B cell (primary cell): ENCODE results near the gene GMEB2. TPM values are rescaled to one million over a fixed set of nuclear protein-coding genes. Genes with fewer than 3 reads are reported as not detected.
"Not testable (repeated sequence)": the region's sequence is repeated elsewhere in the genome, so short reads cannot be mapped to it uniquely, and the experiment has no call there.

Experiments used
- ATAC-seq: fragments of 200-7000 bp; cut with Tn5 transposase; one replicate; pipeline ENCODE4 v1.10.0; 2021; ENCODE audit warnings: low read depth, mild to moderate bottlenecking, moderate number of reproducible peaks, moderate library complexity
- CTCF ChIA-PET: fragments of 350-600 bp; sonication (Branson Sonifier 250); formaldehyde crosslinking; loops from one replicate; lab custom pipeline; 2021; ENCODE audit warnings: antibody characterized with exemption, inconsistent platforms; lab: Charles Lee
- POLR2A ChIA-PET: fragments of 350-600 bp; sonication (Branson Sonifier 250); formaldehyde crosslinking; loops from one replicate; lab custom pipeline; 2021; ENCODE audit warnings: antibody characterized with exemption; lab: Charles Lee
- DNase-seq: peaks from one replicate; pipeline ENCODE4 v3.0.0; 2013
- H2AFZ ChIP-seq: 2 replicates; pipeline ENCODE4 v1.6.1; 2012; ENCODE audit warnings: mild to moderate bottlenecking, low read depth, low read length; ENCODE audit not compliant: insufficient read depth, poor library complexity, severe bottlenecking
- H3K27ac ChIP-seq, 2 donors: 1 replicate in 1 of 2; 2 replicates in 1 of 2; pipeline ENCODE4 v1.5.1; 2012 to 2013; ENCODE audit warnings: low read length in 2 of 2, mild to moderate bottlenecking in 2 of 2, moderate library complexity in 1 of 2
- H3K27me3 ChIP-seq, 4 experiments: fragments of 200-600 bp in 1 of 4; sonication (generic) in 1 of 4; replicated peaks in 1 of 4; 1 replicate in 2 of 4; 2 replicates in 2 of 4; pipeline versions ENCODE4 v1.6.1 to v1.7.0; 2013 to 2016; ENCODE audit warnings: low read length in 3 of 4, mild to moderate bottlenecking in 2 of 4, mixed read lengths in 1 of 4, moderate library complexity in 1 of 4; ENCODE audit not compliant: insufficient read depth in 4 of 4, control insufficient read depth in 3 of 4; ENCODE audit errors: control extremely low read depth in 1 of 4
- H3K36me3 ChIP-seq, 2 experiments: replicated peaks in 1 of 2; 1 replicate in 1 of 2; 2 replicates in 1 of 2; pipeline versions ENCODE4 v1.6.1 to v1.7.1; 2013; ENCODE audit warnings: low read length in 1 of 2; ENCODE audit not compliant: insufficient read depth in 2 of 2, control insufficient read depth in 1 of 2; ENCODE audit errors: control extremely low read depth in 1 of 2, extremely low read depth in 1 of 2
- H3K4me1 ChIP-seq, 2 donors: fragments of 200-600 bp in 1 of 2; sonication (generic) in 1 of 2; 1 replicate in 1 of 2; 2 replicates in 1 of 2; pipeline versions ENCODE4 v1.5.1 to v1.6.1; 2013 to 2017; ENCODE audit warnings: low read length in 2 of 2; ENCODE audit not compliant: control insufficient read depth in 2 of 2, insufficient read depth in 2 of 2
- H3K4me2 ChIP-seq: replicated peaks from 2 replicates; pipeline ENCODE3; 2012; ENCODE audit warnings: mild to moderate bottlenecking, low read depth, low read length; ENCODE audit not compliant: poor library complexity, severe bottlenecking
- H3K4me3 ChIP-seq, 5 experiments: fragments of 200-600 bp in 1 of 5; sonication (generic) in 1 of 5; 1 replicate in 3 of 5; 2 replicates in 2 of 5; pipeline versions ENCODE4 v1.5.1 to v1.7.0; 2011 to 2016; ENCODE audit warnings: low read length in 4 of 5, mild to moderate bottlenecking in 4 of 5, low read depth in 2 of 5, control low read depth in 1 of 5, moderate library complexity in 1 of 5; ENCODE audit not compliant: insufficient read depth in 1 of 5; ENCODE audit errors: control extremely low read depth in 1 of 5, extremely low read depth in 1 of 5
- H3K79me2 ChIP-seq: fragments of 200-600 bp; sonication (generic); one replicate; pipeline ENCODE4 v1.6.0; 2016; ENCODE audit warnings: low read length; ENCODE audit not compliant: control insufficient read depth, insufficient read depth
- H3K9ac ChIP-seq: fragments of 200-600 bp; sonication (generic); 2 replicates; pipeline ENCODE4 v1.6.1; 2017; ENCODE audit warnings: mild to moderate bottlenecking, low read length, moderate library complexity
- H3K9me3 ChIP-seq, 3 donors: one replicate each; pipeline versions ENCODE4 v1.6.1 to v1.7.1; 2013; ENCODE audit warnings: low read length in 2 of 3; ENCODE audit not compliant: control insufficient read depth in 2 of 3, insufficient read depth in 1 of 3; ENCODE audit errors: control extremely low read depth in 1 of 3
- H4K20me1 ChIP-seq: 2 replicates; pipeline ENCODE4 v1.6.0; 2012; ENCODE audit warnings: mild to moderate bottlenecking, low read length; ENCODE audit not compliant: insufficient read depth, control insufficient read depth, poor library complexity, severe bottlenecking
- H3K27ac Mint-ChIP-seq: one replicate; pipeline ENCODE4 v1.8.0; 2021; ENCODE audit warnings: mixed read lengths
- H3K27me3 Mint-ChIP-seq: one replicate; pipeline ENCODE4 v1.8.0; 2021; ENCODE audit warnings: mixed read lengths
- H3K4me1 Mint-ChIP-seq: one replicate; pipeline ENCODE4 v1.8.0; 2021; ENCODE audit warnings: mixed read lengths
- H3K4me3 Mint-ChIP-seq: one replicate; pipeline ENCODE4 v1.8.0; 2021; ENCODE audit warnings: mixed read lengths
- H3K9me3 Mint-ChIP-seq: one replicate; pipeline ENCODE4 v1.8.0; 2022; ENCODE audit warnings: mixed read lengths; ENCODE audit not compliant: insufficient read depth
- EZH2 ChIP-seq: IDR thresholded peaks from 2 replicates; pipeline ENCODE4 v1.6.1; 2012; ENCODE audit warnings: borderline replicate concordance, low read depth, mild to moderate bottlenecking, moderate library complexity, low read length; ENCODE audit not compliant: insufficient read depth, poor library complexity, severe bottlenecking
- WGBS: methylation state at CpG from one replicate; pipeline ENCODE4 v1.1.5; 2013; ENCODE audit warnings: missing lambda C conversion rate; ENCODE audit not compliant: insufficient coverage; 5-methylcytosine and 5-hydroxymethylcytosine counted together
- intact Hi-C: fragments of 100-400 bp; cut with micrococcal nuclease; formaldehyde crosslinking; loops from one replicate; pipeline ENCODE4 v1.10.0; 2022
- polyA plus RNA-seq: library from polyadenylated mRNA; depleted of rRNA; stranded (reverse); fragments of >200 nt; gene quantifications from 2 replicates; pipeline ENCODE4 v1.2.3, GENCODE V29; 2012
- total RNA-seq, 2 donors: library from RNA; stranded (reverse); fragments of 120-200 nt in 1 of 2; gene quantifications; 1 replicate in 1 of 2; 2 replicates in 1 of 2; pipeline versions ENCODE4 v1.2.3 to v1.2.4, GENCODE V29; 2013 to 2022
- TF ChIP-seq, protein P1 (sequence below): fragments of 200-600 bp; IDR thresholded peaks from one replicate; pipeline ENCODE4 v1.8.0; 2022; ENCODE audit warnings: antibody characterized with exemption, mild to moderate bottlenecking

The GMEB2 gene
- total and polyA plus RNA-seq, 2 donors (not counting 1 experiment from before 2014, with no cell fraction given) = 17.7 to 24.5 TPM

DNA sequence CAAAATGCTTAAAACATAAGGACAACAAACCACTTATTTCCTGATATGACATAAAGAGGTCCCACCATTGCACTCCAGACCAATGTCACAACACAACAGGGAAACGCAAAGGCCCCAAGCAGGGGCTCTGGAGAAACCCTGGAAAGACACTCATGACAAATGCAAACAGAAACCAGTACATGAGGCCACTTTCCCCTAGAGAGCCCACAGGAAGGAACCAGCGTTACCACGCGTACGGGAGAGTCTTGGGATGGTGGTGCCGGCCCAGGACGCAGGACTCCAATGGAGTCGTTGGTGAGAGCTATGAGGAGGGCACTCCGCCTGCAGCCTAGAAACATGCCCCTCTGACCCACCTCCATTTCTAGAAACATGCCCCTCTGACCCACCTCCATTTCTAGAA, 20.2 kb downstream of the GMEB2 start:
- ATAC-seq (no peak), DNase-seq (no peak)
- no peak overlapping the region for H3K27ac ChIP-seq
- Mint-ChIP-seq H3K27ac (no peak overlapping the region), H3K27me3 (no peaks in the 10 kb centered on the region), H3K4me3 (no peak overlapping the region), H3K4me1 (peaks cover 11% of the 10 kb centered on the region), H3K9me3 (no peaks in the 10 kb centered on the region)
- H4K20me1 ChIP-seq = peaks cover 46% of the 10 kb centered on the region
- no peak overlapping the region for H3K4me3 ChIP-seq
- H3K36me3 ChIP-seq = peaks cover 4 to 20% of the 10 kb centered on the region in 2 experiments
- ChIA-PET CTCF (no interaction called here), POLR2A (no interaction called here)
- WGBS = 75% methylated on average over 2 of the region's 9 CpGs
- no peak overlapping the region for H3K4me2 ChIP-seq
- intact Hi-C loops = no loop called here
- no peak overlapping the region for H2AFZ ChIP-seq
- H3K4me1 ChIP-seq = peaks cover 0 to 8% of the 10 kb centered on the region in 2 donors
- H3K79me2 ChIP-seq = peaks cover 50% of the 10 kb centered on the region
- no peaks in the 10 kb centered on the region for H3K27me3 ChIP-seq
- TF ChIP-seq, protein P1, sequence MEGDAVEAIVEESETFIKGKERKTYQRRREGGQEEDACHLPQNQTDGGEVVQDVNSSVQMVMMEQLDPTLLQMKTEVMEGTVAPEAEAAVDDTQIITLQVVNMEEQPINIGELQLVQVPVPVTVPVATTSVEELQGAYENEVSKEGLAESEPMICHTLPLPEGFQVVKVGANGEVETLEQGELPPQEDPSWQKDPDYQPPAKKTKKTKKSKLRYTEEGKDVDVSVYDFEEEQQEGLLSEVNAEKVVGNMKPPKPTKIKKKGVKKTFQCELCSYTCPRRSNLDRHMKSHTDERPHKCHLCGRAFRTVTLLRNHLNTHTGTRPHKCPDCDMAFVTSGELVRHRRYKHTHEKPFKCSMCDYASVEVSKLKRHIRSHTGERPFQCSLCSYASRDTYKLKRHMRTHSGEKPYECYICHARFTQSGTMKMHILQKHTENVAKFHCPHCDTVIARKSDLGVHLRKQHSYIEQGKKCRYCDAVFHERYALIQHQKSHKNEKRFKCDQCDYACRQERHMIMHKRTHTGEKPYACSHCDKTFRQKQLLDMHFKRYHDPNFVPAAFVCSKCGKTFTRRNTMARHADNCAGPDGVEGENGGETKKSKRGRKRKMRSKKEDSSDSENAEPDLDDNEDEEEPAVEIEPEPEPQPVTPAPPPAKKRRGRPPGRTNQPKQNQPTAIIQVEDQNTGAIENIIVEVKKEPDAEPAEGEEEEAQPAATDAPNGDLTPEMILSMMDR = no peak
- TF ChIP-seq EZH2 = no peak
- no peak overlapping the region for H3K9ac ChIP-seq
- peaks cover 0 to 6% (median 0%) of the 10 kb centered on the region in 3 donors for H3K9me3 ChIP-seq

- Histone ChIP-seq H3K4me1 (peaks cover 0 to 8% of the 10 kb centered on the region in 2 donors), H3K36me3 (peaks cover 4 to 48% of the 10 kb centered on the region in 2 experiments), H3K9me3 (peaks cover 0 to 9% (median 0%) of the 10 kb centered on the region in 3 donors), H3K4me3 (no peak overlapping the region), H3K9ac (no peak overlapping the region), H4K20me1 (peaks cover 36% of the 10 kb centered on the region), H2AFZ (no peak overlapping the region), H3K27me3 (no peaks in the 10 kb centered on the region), H3K79me2 (peaks cover 29% of the 10 kb centered on the region), H3K27ac (peak overlapping the region in 1 of 2 donors; percentile 54), H3K4me2 (no peak overlapping the region)
- Mint-ChIP-seq H3K27ac (peak overlapping the region; percentile 56), H3K4me1 (peaks cover 11% of the 10 kb centered on the region), H3K27me3 (no peaks in the 10 kb centered on the region), H3K4me3 (no peak overlapping the region), H3K9me3 (no peaks in the 10 kb centered on the region)
- ATAC-seq (no peak), DNase-seq (peak; percentile 38)
- ChIA-PET CTCF (interaction anchor here (1.3 kb wide), 1 partner anchor 40 kb away, joined by 6 read pairs; no protein-coding TSS in a partner anchor), POLR2A (no interaction called here)
- WGBS = 70% methylated on average over 2 of the region's 3 CpGs
- intact Hi-C loops = no loop called here
- no peak for TF ChIP-seq EZH2
- TF ChIP-seq, protein P1 = no peak
Observed at GRCh38 chr20:63602321-63602720, 24.6 kb downstream of the GMEB2 start.

DNA sequence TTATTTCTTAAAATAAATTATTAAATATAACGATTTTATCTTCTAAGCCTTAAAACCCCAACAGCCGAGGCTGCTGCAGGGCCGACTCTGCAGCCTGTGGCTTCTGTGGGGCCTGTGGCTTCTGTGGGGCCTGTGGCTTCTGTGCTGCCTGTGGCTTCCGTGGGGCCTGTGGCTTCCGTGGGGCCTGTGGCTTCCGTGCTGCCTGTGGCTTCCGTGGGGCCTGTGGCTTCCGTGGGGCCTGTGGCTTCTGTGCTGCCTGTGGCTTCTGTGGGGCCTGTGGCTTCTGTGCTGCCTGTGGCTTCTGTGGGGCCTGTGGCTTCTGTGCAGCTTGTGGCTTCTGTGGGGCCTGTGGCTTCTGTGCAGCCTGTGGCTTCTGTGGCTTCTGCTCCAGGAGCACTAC, 25.2 kb downstream of the GMEB2 start:
- H3K9ac ChIP-seq, H3K27me3 ChIP-seq, H3K27me3 Mint-ChIP-seq, DNase-seq, H3K4me3 ChIP-seq, ATAC-seq, intact Hi-C loops, H3K27ac Mint-ChIP-seq, H3K4me3 Mint-ChIP-seq, H2AFZ ChIP-seq, H3K9me3 ChIP-seq, H3K9me3 Mint-ChIP-seq, H3K4me1 ChIP-seq, H3K4me2 ChIP-seq, POLR2A ChIA-PET: not testable (repeated sequence)
- Histone ChIP-seq H3K36me3 (peaks cover 4 to 48% of the 10 kb centered on the region in 2 experiments), H4K20me1 (peaks cover 31% of the 10 kb centered on the region), H3K27ac (peak overlapping the region in 1 of 2 donors; percentile 54), H3K79me2 (peaks cover 24% of the 10 kb centered on the region)
- peaks cover 10% of the 10 kb centered on the region for H3K4me1 Mint-ChIP-seq
- CTCF ChIA-PET = interaction anchor here (0.6 to 1.3 kb wide), 2 partner anchors 14 to 40 kb away, joined by 3 to 6 read pairs; no protein-coding TSS in a partner anchor
- WGBS = 40% methylated on average over 1 of the region's 8 CpGs
